H4 (cell line): ENCODE measurements around the gene SLC25A27. TPM values are rescaled to one million over a fixed set of nuclear protein-coding genes. Genes with fewer than 3 reads are reported as not detected.

Experiments used
- DNase-seq: peaks from one replicate; pipeline ENCODE4 v3.0.0-alpha.2; 2015; ENCODE audit warnings: low spot score
- total RNA-seq: library from RNA; depleted of rRNA; stranded (reverse); fragments of >200 nt; shearing (Covaris generic); gene quantifications from 2 replicates; pipeline ENCODE4 v1.2.3, GENCODE V29; 2014

SLC25A27 gene
- total RNA-seq, 1 experiment from 2014 or later = 1.4 TPM

DNA sequence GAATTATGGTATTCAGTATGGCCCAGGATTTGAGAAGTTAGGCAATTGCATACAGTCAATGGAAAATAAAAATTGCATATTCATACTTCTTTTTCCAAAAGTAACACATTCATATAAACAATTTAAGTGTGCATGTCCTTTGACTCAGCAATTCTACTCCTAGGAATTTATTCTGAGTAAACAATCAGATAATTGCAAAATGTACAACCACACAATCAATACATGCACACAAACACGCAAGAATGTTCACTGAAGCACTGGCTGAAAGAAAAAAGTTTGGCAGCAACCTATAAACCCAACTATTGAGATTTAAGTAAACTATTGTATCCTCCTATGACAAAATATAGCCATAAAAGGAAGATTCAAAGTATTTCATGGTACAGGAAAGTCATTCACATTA lies 1.8 kb upstream of the SLC25A27 start:
- DNase-seq = peak; percentile 44

GRCh38 chr6:46651816-46652215 lies 959 bp upstream of the SLC25A27 start:
- peak; percentile 44 for DNase-seq

DNA sequence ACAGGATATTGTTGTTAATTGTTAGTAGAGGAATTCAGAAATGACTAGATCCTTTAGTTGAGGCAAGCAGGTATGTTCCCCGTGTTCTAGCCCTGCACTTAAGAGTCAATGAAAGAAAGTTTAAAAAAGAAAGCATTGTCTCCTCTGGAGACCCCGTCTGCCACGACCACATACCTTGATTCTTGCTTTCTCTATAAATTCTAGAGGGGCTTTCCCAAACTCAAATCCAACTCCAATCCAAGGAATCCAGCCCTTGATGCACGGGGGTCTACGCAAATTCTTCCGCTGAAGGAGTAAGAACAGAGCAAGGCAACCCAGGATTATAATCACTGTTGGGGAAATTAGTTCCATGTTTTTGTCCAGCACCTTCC lies 558 bp upstream of the SLC25A27 start:
- DNase-seq = no peak

- DNase-seq = peak; percentile 6
Measured at GRCh38 chr6:46653439-46654195, 842 bp downstream of the SLC25A27 start.

DNA sequence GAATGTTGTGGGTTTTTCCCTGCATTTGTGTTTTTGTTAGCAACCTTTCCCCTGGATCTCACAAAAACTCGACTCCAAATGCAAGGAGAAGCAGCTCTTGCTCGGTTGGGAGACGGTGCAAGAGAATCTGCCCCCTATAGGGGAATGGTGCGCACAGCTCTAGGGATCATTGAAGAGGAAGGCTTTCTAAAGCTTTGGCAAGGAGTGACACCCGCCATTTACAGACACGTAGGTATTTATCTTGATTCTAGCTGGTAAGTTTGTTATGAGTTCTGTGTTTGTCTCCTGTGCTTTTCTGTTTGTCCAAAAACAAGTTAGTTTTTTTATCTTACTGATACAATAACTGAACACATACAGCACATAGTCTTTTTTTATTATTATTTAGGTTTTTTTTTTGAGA lies 3.0 kb downstream of the SLC25A27 start:
- peak; percentile 33 for DNase-seq

DNA sequence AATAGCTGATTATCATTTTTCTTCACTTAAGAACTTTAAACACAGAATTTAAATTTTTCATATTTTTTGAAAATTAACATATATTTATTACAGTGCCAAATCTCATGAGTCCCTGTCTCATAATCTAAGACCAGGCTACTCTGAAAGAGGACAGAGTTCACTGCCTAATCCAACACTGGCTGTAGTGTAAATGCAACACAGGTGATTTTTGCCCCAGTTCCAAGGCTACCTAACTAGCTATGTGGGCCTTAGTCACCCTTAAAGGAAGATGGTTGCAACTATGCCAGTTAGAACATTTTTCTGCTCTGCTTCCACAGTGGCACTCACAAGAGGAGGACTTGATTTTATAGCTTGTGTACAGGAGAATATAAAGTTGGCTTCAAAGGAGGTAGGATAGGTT lies 4.9 kb downstream of the SLC25A27 start:
- no peak for DNase-seq

DNA sequence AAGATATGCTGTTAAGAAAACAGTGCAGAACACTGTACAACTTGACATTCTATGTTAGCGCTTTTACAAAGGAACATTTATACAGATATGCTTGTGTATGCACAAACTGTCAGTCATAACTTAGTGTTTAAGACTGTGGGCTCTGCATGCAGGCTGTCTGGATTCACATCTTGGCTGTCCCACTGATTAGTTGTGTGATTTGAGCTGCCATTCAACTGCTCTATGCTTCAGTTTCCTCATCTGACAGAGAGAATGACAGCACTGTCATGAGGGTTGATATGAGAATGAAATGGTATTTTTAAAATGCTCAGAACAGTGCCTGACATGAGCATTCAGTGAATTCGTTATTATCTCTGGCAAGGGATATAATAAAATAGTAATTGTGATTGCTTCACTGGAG lies 8.7 kb downstream of the SLC25A27 start:
- DNase-seq = no peak

DNA sequence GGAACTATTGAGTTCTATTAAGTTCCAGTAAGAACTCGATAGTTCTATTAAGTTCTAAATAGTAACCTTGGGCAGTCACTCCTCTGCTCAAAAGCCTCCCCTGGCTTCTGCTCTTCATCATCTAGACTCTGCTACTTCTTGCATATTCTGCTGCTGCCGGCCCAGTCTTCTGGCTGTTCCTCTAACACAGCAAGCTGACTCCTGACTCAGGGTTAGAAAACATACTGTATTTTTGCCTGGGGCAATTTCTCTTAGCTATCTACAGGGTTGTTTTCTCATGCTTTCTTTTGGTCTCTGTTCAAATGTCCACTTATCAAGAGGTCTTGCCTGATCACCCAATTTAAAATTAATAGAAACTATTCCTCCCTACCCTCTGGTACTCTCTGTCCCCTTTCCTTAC lies 14.6 kb downstream of the SLC25A27 start:
- no peak for DNase-seq

- DNase-seq = no peak
Measured at GRCh38 chr6:46674410-46674809, 21.6 kb downstream of the SLC25A27 start.

DNA sequence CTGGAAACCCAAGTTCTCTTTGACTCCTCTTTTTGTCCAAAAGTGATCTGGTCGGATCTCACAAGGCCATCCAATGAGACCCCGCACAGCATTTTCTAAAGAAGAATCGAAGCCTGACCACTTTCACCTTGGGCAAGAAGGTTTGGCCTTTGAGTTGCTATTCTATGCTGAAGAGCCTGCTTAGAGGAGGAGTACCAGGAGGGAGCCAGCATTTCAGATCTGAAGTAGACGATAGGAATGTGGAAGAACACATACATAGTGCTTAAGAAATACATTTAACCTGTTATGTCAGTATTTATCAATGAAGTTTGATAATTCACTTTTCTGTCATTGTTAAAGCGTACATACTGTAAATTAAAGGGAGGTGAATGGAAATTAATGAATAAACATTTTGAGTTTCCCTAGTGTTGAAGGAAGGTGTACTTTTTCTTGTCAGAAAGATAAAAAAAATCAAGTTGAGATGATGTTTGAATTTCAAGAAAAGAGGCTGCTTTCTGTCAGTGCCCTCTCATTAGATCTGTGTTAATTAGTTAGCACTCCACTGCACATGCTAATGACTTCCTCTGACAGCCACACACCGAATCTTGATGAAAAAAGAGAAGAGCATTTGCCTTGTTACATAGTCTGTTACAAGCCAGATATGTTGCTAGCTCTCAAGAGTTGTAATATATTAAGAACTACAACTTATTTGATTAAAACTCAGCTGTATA lies 24.0 kb downstream of the SLC25A27 start:
- no peak for DNase-seq

DNA sequence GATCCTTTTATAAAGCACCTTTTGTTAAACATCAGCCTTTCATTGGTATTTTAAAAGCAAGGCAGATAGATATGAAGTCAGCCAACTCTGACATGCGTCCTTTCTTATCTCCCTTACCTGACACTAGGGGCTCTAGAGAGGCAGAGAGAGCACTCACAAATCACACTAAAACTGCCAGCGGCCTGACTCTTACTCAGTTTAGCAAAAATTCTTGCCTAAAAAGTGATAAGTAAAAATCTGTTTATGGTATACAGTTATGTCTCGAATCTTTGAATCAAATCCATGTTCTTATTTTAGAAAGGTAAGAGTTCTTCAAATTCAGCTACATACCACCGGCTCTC lies 24.5 kb downstream of the SLC25A27 start:
- no peak for DNase-seq

GRCh38 chr6:46684771-46685170 lies 32.0 kb downstream of the SLC25A27 start:
- DNase-seq = peak; percentile 30

GRCh38 chr6:46687619-46688097 lies 34.9 kb downstream of the SLC25A27 start, which contains the start of gene TDRD6:
Gene TDRD6, plus strand, starts transcription at chr6:46687885. Its CDS starts 244 bp downstream, at chr6:46688129.
- DNase-seq = no peak

DNA sequence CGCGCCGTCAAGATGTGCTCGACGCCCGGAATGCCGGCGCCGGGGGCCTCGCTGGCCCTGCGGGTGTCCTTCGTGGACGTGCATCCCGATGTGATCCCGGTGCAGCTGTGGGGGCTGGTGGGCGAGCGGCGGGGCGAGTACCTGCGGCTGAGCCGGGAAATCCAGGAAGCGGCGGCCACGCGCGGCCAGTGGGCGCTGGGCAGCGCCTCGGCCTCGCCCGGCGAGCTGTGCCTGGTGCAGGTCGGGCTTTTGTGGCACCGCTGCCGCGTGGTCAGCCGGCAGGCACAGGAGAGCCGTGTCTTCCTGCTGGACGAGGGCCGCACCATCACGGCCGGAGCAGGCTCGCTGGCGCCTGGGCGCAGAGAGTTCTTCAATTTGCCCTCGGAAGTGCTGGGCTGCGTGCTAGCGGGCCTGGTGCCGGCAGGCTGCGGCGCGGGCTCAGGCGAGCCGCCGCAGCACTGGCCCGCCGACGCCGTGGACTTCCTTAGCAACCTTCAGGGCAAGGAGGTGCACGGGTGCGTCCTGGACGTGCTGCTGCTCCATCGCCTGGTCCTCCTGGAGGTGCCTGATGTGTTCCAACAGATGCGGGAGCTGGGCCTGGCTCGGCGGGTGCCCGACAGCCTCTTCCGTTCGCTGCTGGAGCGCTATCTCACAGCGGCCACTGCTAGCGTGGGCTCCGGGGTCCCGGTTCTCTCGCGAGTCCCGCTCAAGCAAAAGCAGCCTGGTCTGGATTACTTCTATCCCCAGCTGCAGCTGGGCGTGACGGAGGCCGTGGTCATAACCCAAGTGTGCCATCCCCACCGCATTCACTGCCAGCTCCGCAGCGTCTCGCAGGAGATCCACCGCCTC lies 35.6 kb downstream of the SLC25A27 start:
- no peak for DNase-seq

- DNase-seq = no peak
Measured at GRCh38 chr6:46688966-46689335, 36.2 kb downstream of the SLC25A27 start.

DNA sequence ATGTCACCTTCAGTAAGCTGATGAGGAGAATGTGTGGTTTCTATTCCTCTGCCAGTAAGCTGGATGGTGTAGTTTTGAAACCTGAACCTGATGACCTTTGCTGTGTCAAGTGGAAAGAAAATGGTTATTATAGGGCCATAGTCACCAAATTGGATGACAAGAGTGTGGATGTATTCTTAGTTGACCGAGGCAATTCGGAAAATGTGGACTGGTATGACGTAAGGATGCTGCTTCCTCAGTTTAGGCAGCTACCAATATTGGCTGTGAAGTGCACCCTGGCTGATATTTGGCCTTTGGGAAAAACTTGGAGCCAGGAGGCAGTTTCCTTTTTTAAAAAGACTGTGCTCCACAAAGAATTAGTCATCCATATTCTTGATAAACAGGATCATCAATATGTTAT lies 36.9 kb downstream of the SLC25A27 start:
- no peak for DNase-seq

DNA sequence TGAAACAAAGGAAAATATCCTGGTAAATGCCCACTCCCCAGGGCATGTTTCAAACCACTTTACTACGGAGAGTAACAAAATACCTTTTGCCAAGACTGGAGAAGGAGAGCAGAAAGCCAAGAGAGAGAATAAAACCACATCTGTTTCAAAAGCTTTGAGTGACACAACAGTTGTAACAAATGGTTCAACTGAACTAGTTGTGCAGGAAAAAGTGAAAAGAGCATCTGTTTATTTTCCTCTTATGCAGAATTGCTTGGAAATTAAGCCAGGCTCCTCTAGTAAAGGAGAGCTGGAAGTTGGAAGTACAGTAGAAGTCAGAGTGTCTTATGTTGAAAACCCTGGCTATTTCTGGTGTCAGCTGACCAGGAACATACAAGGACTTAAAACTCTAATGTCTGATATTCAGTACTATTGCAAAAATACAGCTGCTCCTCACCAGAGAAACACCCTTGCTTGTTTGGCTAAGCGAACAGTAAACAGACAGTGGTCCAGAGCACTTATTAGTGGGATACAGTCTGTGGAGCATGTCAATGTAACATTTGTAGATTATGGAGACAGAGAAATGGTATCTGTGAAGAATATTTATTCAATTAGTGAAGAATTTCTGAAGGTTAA lies 37.5 kb downstream of the SLC25A27 start:
- no peak for DNase-seq

DNA sequence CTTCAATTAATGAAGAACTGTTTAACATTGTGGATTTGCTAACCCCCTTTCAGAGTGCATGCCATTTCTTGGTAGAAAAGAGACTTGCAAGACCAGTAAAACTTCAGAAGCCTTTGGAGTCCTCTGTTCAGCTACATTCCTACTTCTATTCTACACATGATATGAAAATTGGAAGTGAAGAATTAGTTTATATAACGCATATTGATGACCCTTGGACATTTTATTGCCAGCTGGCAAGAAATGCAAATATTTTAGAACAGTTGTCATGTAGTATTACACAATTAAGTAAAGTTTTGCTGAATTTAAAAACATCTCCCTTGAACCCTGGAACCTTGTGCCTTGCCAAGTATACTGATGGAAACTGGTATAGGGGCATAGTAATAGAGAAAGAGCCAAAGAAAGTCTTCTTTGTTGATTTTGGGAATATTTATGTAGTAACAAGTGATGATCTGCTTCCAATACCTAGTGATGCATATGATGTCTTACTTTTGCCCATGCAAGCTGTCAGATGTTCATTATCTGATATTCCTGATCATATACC lies 38.2 kb downstream of the SLC25A27 start:
- DNase-seq = no peak

- DNase-seq = no peak
Measured at GRCh38 chr6:46699970-46700369, 47.2 kb downstream of the SLC25A27 start.

GRCh38 chr6:46704562-46704961 lies 51.8 kb downstream of the SLC25A27 start:
- no peak for DNase-seq

DNA sequence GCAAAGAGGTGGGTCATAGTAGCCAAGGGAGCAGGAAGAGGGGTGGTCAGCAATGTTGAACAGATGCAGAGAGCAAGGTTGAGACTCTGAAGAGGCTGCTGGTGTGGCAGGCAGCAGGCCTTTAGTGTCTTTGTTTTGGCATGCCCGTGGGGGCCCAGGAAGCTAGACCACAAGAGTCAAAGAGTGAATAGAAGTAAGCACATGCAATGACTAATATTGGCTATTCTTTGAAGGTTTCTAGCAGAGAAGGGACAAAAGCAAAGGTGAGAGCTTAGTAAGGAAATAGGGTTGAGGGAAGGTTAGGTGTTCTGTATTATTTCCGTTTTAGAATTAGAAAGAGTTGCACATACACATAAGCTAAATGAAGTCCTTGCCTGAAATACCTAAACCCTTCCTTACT lies 53.7 kb downstream of the SLC25A27 start:
- no peak for DNase-seq

DNA sequence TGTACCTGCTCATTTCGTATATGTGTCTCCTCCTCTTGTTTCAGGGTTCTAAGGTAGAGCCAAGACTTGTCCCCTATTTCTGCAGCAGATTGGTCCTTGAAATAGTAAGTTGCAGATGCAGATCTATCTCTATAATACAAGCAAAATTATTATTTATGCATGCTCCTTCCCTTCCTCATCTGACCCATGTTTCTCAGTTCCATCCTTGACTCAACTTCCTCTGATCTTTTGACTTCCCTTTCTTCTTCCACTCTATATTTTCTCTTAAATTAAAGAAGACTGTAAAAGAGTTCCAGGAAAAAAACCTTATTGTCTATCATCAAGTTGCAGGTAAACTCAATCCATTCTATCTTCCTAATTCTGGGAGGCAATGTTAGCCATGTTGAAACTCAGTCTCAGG lies 58.7 kb downstream of the SLC25A27 start:
- no peak for DNase-seq
